Glutamatergic neuron (in vitro differentiated cells): ENCODE data around the gene DUOX1. TPM values are rescaled to one million over a fixed set of nuclear protein-coding genes. Genes with fewer than 3 reads are reported as not detected.

Experiments
- DNase-seq: peaks from one replicate; pipeline ENCODE4 v3.0.0; 2022
- H3K27ac Mint-ChIP-seq: one replicate; pipeline ENCODE4 v1.8.0; 2020; ENCODE audit warnings: mild to moderate bottlenecking, mixed read lengths, inconsistent platforms; ENCODE audit not compliant: unreplicated experiment
- H3K27me3 Mint-ChIP-seq: one replicate; pipeline ENCODE4 v1.8.0; 2020; ENCODE audit warnings: mild to moderate bottlenecking, moderate library complexity, mixed read lengths, inconsistent platforms; ENCODE audit not compliant: unreplicated experiment
- H3K36me3 Mint-ChIP-seq: one replicate; pipeline ENCODE4 v1.8.0; 2020; ENCODE audit warnings: mild to moderate bottlenecking, mixed read lengths, inconsistent platforms; ENCODE audit not compliant: unreplicated experiment
- H3K4me1 Mint-ChIP-seq: one replicate; pipeline ENCODE4 v1.8.0; 2020; ENCODE audit warnings: mild to moderate bottlenecking, low read depth, mixed read lengths, inconsistent platforms; ENCODE audit not compliant: unreplicated experiment
- H3K4me3 Mint-ChIP-seq: one replicate; pipeline ENCODE4 v1.8.0; 2020; ENCODE audit warnings: mild to moderate bottlenecking, mixed read lengths, inconsistent platforms; ENCODE audit not compliant: unreplicated experiment
- H3K9me3 Mint-ChIP-seq: one replicate; pipeline ENCODE4 v1.8.0; 2020; ENCODE audit warnings: mild to moderate bottlenecking, moderate library complexity, mixed read lengths, inconsistent platforms; ENCODE audit not compliant: unreplicated experiment
- CTCF ChIP-seq: fragments of 200-600 bp; sonication (generic); IDR thresholded peaks from one replicate; pipeline ENCODE4 v1.5.0; 2021; ENCODE audit not compliant: partially characterized antibody, unreplicated experiment
- total RNA-seq: library from RNA; stranded (reverse); fragmentation: NEBNext Ultra II Directional; extraction: Animal tissue kit (Norgen Biotek cat#: 25700); gene quantifications from one replicate; pipeline ENCODE4 v1.2.1, GENCODE V29; 2021; ENCODE audit not compliant: unreplicated experiment

Gene DUOX1
- total RNA-seq, 1 donor from 2014 or later: not detected

GRCh38 chr15:45167631-45168205, 37.9 kb downstream of the DUOX1 start:
- H3K9me3 Mint-ChIP-seq: peaks cover 57% of the 10 kb centered on the region
- TF ChIP-seq CTCF: peak; percentile 3
- H3K36me3 Mint-ChIP-seq: peaks cover under 1% of the 10 kb centered on the region
- peak overlapping the region; percentile 76 for H3K4me3 Mint-ChIP-seq
- peaks cover 48% of the 10 kb centered on the region for H3K27me3 Mint-ChIP-seq
- peak overlapping the region; percentile 95 for H3K27ac Mint-ChIP-seq
- DNase-seq: no peak
- peaks cover 66% of the 10 kb centered on the region for H3K4me1 Mint-ChIP-seq

GRCh38 chr15:45168286-45168685, 38.5 kb downstream of the DUOX1 start:
- Mint-ChIP-seq H3K4me1 (peaks cover 68% of the 10 kb centered on the region), H3K27ac (peak overlapping the region; percentile 95), H3K4me3 (peak overlapping the region; percentile 76), H3K9me3 (peaks cover 56% of the 10 kb centered on the region), H3K36me3 (peaks cover 5% of the 10 kb centered on the region), H3K27me3 (peaks cover 46% of the 10 kb centered on the region)
- DNase-seq: no peak
- TF ChIP-seq CTCF: no peak

- DNase-seq: no peak
- H3K4me3 Mint-ChIP-seq: peak overlapping the region; percentile 58
- peaks cover 68% of the 10 kb centered on the region for H3K4me1 Mint-ChIP-seq
- TF ChIP-seq CTCF: no peak
- peaks cover 5% of the 10 kb centered on the region for H3K36me3 Mint-ChIP-seq
- peaks cover 40% of the 10 kb centered on the region for H3K27me3 Mint-ChIP-seq
- peak overlapping the region; percentile 95 for H3K27ac Mint-ChIP-seq
- H3K9me3 Mint-ChIP-seq: peaks cover 50% of the 10 kb centered on the region
These were observed 39.2 kb downstream of the DUOX1 start for GRCh38 chr15:45168751-45169551.

GRCh38 chr15:45169608-45170480, 40.0 kb downstream of the DUOX1 start:
- Mint-ChIP-seq H3K4me1 (peaks cover 76% of the 10 kb centered on the region), H3K9me3 (peaks cover 47% of the 10 kb centered on the region), H3K27ac (peak overlapping the region; percentile 95), H3K36me3 (peaks cover 5% of the 10 kb centered on the region), H3K4me3 (peak overlapping the region; percentile 78), H3K27me3 (peaks cover 40% of the 10 kb centered on the region)
- TF ChIP-seq CTCF: no peak
- peak; percentile 82 for DNase-seq
